H1 (cell line): ENCODE results near the gene USP10. TPM values are rescaled to one million over a fixed set of nuclear protein-coding genes. Genes with fewer than 3 reads are reported as not detected.

Source experiments
- CTCF ChIA-PET: fragments of 300-600 bp; sonication (Branson Sonifier 250); formaldehyde crosslinking; loops from one replicate; lab custom pipeline; 2021; ENCODE audit not compliant: partially characterized antibody; lab: Charles Lee
- POLR2A ChIA-PET: fragments of 300-600 bp; sonication (Branson Sonifier 250); formaldehyde crosslinking; loops from one replicate; lab custom pipeline; 2021; ENCODE audit warnings: inconsistent platforms; ENCODE audit not compliant: partially characterized antibody; lab: Charles Lee
- DNase-seq, 2 experiments: peaks; one replicate each; pipeline versions ENCODE4 v3.0.0 to v3.0.0-alpha.2; 2010 to 2022; ENCODE audit warnings: low spot score in 2 of 2, low read depth in 1 of 2, mixed read lengths in 1 of 2
- FAIRE-seq: peaks from 2 replicates; lab custom pipeline; 2011; peaks lifted over from hg19 to GRCh38; lab: Jason Lieb, UNC
- H2AFZ ChIP-seq: 2 replicates; pipeline ENCODE4 v1.8.1; 2012; ENCODE audit warnings: low read length, inconsistent platforms
- H2AK5ac ChIP-seq: 2 replicates; pipeline ENCODE4 v1.6.1; 2013; ENCODE audit warnings: low read depth, low read length
- H2BK120ac ChIP-seq: replicated peaks from 2 replicates; pipeline ENCODE3; 2013; ENCODE audit warnings: low read depth, low read length, inconsistent platforms
- H2BK12ac ChIP-seq: 2 replicates; pipeline ENCODE4 v1.6.1; 2013; ENCODE audit warnings: low read depth, low read length
- H2BK15ac ChIP-seq: 2 replicates; pipeline ENCODE4 v1.6.1; 2013; ENCODE audit warnings: low read length
- H2BK20ac ChIP-seq: 2 replicates; pipeline ENCODE4 v1.6.1; 2013; ENCODE audit warnings: low read length
- H2BK5ac ChIP-seq: 2 replicates; pipeline ENCODE4 v1.6.1; 2013; ENCODE audit warnings: low read depth, low read length
- H3K14ac ChIP-seq: 2 replicates; pipeline ENCODE4 v1.6.1; 2013; ENCODE audit warnings: inconsistent platforms; ENCODE audit not compliant: insufficient read length
- H3K18ac ChIP-seq: 2 replicates; pipeline ENCODE4 v1.6.1; 2013; ENCODE audit warnings: low read length; ENCODE audit errors: extremely low read depth
- H3K23ac ChIP-seq: 2 replicates; pipeline ENCODE4 v1.6.1; 2013; ENCODE audit warnings: inconsistent platforms; ENCODE audit not compliant: insufficient read length
- H3K23me2 ChIP-seq: 2 replicates; pipeline ENCODE4 v1.6.1; 2013; ENCODE audit warnings: low read depth, low read length
- H3K27ac ChIP-seq: 2 replicates; pipeline ENCODE4 v1.6.1; 2011; ENCODE audit warnings: low read depth, low read length, inconsistent platforms
- H3K27me3 ChIP-seq, 4 experiments: replicated peaks in 1 of 4; 1 replicate in 1 of 4; 2 replicates in 3 of 4; pipeline versions ENCODE4 v1.6.1 to v1.8.1; 2011 to 2013; ENCODE audit warnings: low read length in 3 of 4, mild to moderate bottlenecking in 3 of 4, inconsistent platforms in 2 of 4, mixed read lengths in 2 of 4, moderate library complexity in 1 of 4; ENCODE audit not compliant: control insufficient read depth in 3 of 4, insufficient read depth in 3 of 4; ENCODE audit errors: extremely low read depth in 1 of 4
- H3K36me3 ChIP-seq, 4 experiments: 2 replicates each; pipeline versions ENCODE4 v1.6.1 to v1.8.1; 2011 to 2013; ENCODE audit warnings: mild to moderate bottlenecking in 4 of 4, low read length in 3 of 4, moderate library complexity in 2 of 4, control low read depth in 1 of 4, inconsistent platforms in 1 of 4; ENCODE audit not compliant: insufficient read depth in 4 of 4, control insufficient read depth in 2 of 4
- H3K4ac ChIP-seq: replicated peaks from 2 replicates; pipeline ENCODE3; 2013; ENCODE audit warnings: low read length, low read depth, mixed read lengths, inconsistent platforms; ENCODE audit not compliant: insufficient read length
- H3K4me1 ChIP-seq, 4 experiments: replicated peaks in 1 of 4; 1 replicate in 1 of 4; 2 replicates in 3 of 4; pipeline versions ENCODE4 v1.6.1 to v1.8.1; 2011 to 2013; ENCODE audit warnings: low read length in 3 of 4, inconsistent platforms in 2 of 4, mixed read lengths in 1 of 4; ENCODE audit not compliant: insufficient read depth in 4 of 4, control insufficient read depth in 3 of 4
- H3K4me2 ChIP-seq, 2 experiments: 2 replicates each; pipeline versions ENCODE4 v1.6.1 to v1.8.1; 2011 to 2013; ENCODE audit warnings: low read depth in 2 of 2, low read length in 2 of 2, control low read depth in 1 of 2, inconsistent platforms in 1 of 2, mild to moderate bottlenecking in 1 of 2; ENCODE audit not compliant: insufficient read depth in 1 of 2
- H3K4me3 ChIP-seq, 4 experiments: fragments of 200-600, 300-600 bp in 1 of 4; sonication (generic), shearing (Covaris generic), sonication (Bioruptor Twin) in 1 of 4; 2 replicates each; pipeline versions ENCODE4 v1.5.1 to v1.8.1; 2011 to 2016; ENCODE audit warnings: low read length in 4 of 4, low read depth in 3 of 4, control low read depth in 2 of 4, inconsistent platforms in 2 of 4, mild to moderate bottlenecking in 2 of 4, mixed read lengths in 1 of 4, moderate library complexity in 1 of 4; ENCODE audit not compliant: insufficient read depth in 2 of 4; ENCODE audit errors: extremely low read depth in 1 of 4
- H3K56ac ChIP-seq: replicated peaks from 2 replicates; pipeline ENCODE3; 2013; ENCODE audit warnings: low read depth, mild to moderate bottlenecking, mixed read lengths, low read length, inconsistent platforms; ENCODE audit not compliant: insufficient read length
- H3K79me1 ChIP-seq: 2 replicates; pipeline ENCODE4 v1.6.1; 2013; ENCODE audit warnings: low read depth, low read length, control low read depth
- H3K79me2 ChIP-seq, 2 experiments: 2 replicates each; pipeline versions ENCODE4 v1.6.1 to v1.8.1; 2012 to 2013; ENCODE audit warnings: low read length in 2 of 2, mild to moderate bottlenecking in 2 of 2, inconsistent platforms in 1 of 2; ENCODE audit not compliant: insufficient read depth in 2 of 2, control insufficient read depth in 1 of 2
- H3K9ac ChIP-seq, 4 experiments: replicated peaks in 1 of 4; 1 replicate in 1 of 4; 2 replicates in 3 of 4; pipeline versions ENCODE4 v1.6.1 to v1.8.1; 2011 to 2013; ENCODE audit warnings: low read depth in 3 of 4, low read length in 3 of 4, control low read depth in 2 of 4, mild to moderate bottlenecking in 2 of 4, moderate library complexity in 2 of 4, inconsistent platforms in 1 of 4; ENCODE audit errors: extremely low read depth in 1 of 4
- H3K9me3 ChIP-seq, 2 experiments: 2 replicates each; pipeline versions ENCODE4 v1.6.1 to v1.8.1; 2012 to 2013; ENCODE audit warnings: mild to moderate bottlenecking in 2 of 2, moderate library complexity in 2 of 2, control low read depth in 1 of 2, inconsistent platforms in 1 of 2, low read depth in 1 of 2, low read length in 1 of 2, mixed read lengths in 1 of 2; ENCODE audit not compliant: insufficient read depth in 2 of 2
- H4K20me1 ChIP-seq, 2 experiments: replicated peaks in 1 of 2; 2 replicates each; pipeline versions ENCODE3 to v1.8.1; 2011 to 2013; ENCODE audit warnings: inconsistent platforms in 2 of 2, low read length in 2 of 2, mild to moderate bottlenecking in 1 of 2; ENCODE audit not compliant: insufficient read depth in 2 of 2, control insufficient read depth in 1 of 2
- H4K5ac ChIP-seq: 2 replicates; pipeline ENCODE4 v1.6.1; 2013; ENCODE audit warnings: low read length, low read depth, mixed read lengths, inconsistent platforms; ENCODE audit not compliant: insufficient read length
- H4K8ac ChIP-seq: 2 replicates; pipeline ENCODE4 v1.8.0; 2013; ENCODE audit warnings: mild to moderate bottlenecking, moderate library complexity, low read length, inconsistent platforms; ENCODE audit not compliant: insufficient read depth; ENCODE audit errors: extremely low read depth
- H4K91ac ChIP-seq: replicated peaks from 2 replicates; pipeline ENCODE3; 2013; ENCODE audit warnings: low read length, mixed read lengths, inconsistent platforms; ENCODE audit not compliant: insufficient read length
- CEBPB ChIP-seq: IDR thresholded peaks from 2 replicates; pipeline ENCODE4 v1.6.1; 2012; ENCODE audit warnings: low read depth, low read length
- PHF8 ChIP-seq: fragments of 200-600 bp; sonication (generic); conservative IDR thresholded peaks from 2 replicates; pipeline ENCODE4 v1.7.1; 2012; ENCODE audit warnings: low read depth, mild to moderate bottlenecking, inconsistent platforms, low read length, moderate library complexity
- POLR2AphosphoS5 ChIP-seq: IDR thresholded peaks from 2 replicates; pipeline ENCODE4 v1.6.1; 2011; ENCODE audit warnings: low read depth, low read length
- SP2 ChIP-seq: IDR thresholded peaks from 2 replicates; pipeline ENCODE4 v1.6.1; 2012; ENCODE audit warnings: mild to moderate bottlenecking, low read length, inconsistent platforms
- TBP ChIP-seq: IDR thresholded peaks from 2 replicates; pipeline ENCODE4 v1.6.1; 2011; ENCODE audit warnings: low read depth, low read length, improper control_type of control experiment
- WGBS, 2 experiments: shearing (Covaris generic) in 1 of 2; methylation state at CpG; one replicate each; pipeline versions ENCODE4 v1.1.6 to v1.1.7; 2013 to 2015; ENCODE audit warnings: low lambda C conversion rate in 2 of 2, mixed read lengths in 2 of 2, inconsistent platforms in 1 of 2, low coverage in 1 of 2, missing lambda C conversion rate in 1 of 2; ENCODE audit not compliant: insufficient replicate concordance in 2 of 2, insufficient coverage in 1 of 2, insufficient read length in 1 of 2; ENCODE audit errors: extremely low coverage in 1 of 2, missing lambda C conversion rate in 1 of 2; 5-methylcytosine and 5-hydroxymethylcytosine counted together
- polyA plus RNA-seq, 7 experiments: library from polyadenylated mRNA; depleted of rRNA in 3 of 7; stranded (reverse) in 5 of 7; unstranded in 2 of 7; fragments of >200 nt in 5 of 7; fragments of 200-250 nt in 2 of 7; gene quantifications; 1 replicate in 5 of 7; 2 replicates in 1 of 7; 4 replicates in 1 of 7; pipeline versions ENCODE4 v1.2.1 to v1.2.3, GENCODE V29; 2011 to 2013; ENCODE audit warnings: missing spikeins in 2 of 7, mixed read lengths in 2 of 7
- total RNA-seq: library from RNA; stranded (reverse); fragmentation: NEBNext Ultra II Directional; extraction: Animal tissue kit (Norgen Biotek cat#: 25700); gene quantifications from 2 replicates; pipeline ENCODE4 v1.2.1, GENCODE V29; 2021
- TF ChIP-seq, protein P1 (sequence below), 3 experiments: IDR thresholded peaks; 1 replicate in 2 of 3; 2 replicates in 1 of 3; pipeline versions ENCODE4 v1.5.1 to v1.6.1; 2011; ENCODE audit warnings: low read length in 3 of 3, mild to moderate bottlenecking in 3 of 3, inconsistent platforms in 2 of 3, low read depth in 1 of 3, moderate library complexity in 1 of 3; ENCODE audit not compliant: insufficient read depth in 1 of 3; ENCODE audit errors: control extremely low read depth in 1 of 3

Gene USP10
- total and polyA plus RNA-seq, 2 of the 8 experiments (the other 6 are each of a cell fraction or from before 2014, with no cell fraction given), result 171 to 195 TPM

DNA sequence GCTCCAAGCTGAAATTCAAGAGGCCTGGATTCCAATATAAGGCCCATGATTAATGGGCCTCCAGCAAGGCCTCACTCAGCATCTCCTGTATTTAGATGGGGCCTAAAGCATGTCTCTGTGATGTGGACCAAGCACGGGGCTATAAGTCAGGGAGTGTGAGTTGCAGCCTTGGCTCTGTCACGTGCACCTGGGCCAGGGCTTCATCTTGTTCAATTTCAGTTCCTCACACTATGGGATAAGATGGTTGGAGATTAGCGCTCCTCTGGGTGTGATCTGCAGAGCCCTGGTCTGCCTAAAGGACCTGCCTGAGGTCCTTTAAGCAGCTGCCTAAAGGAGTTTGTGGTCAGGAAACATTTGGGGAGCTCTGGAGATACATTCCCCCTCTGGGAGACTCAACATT is 26.2 kb upstream of the USP10 start:
- Histone ChIP-seq H3K4me3 (no peak overlapping the region), H3K4me2 (no peak overlapping the region), H3K79me2 (no peaks in the 10 kb centered on the region), H3K9ac (no peak overlapping the region), H2BK12ac (no peak overlapping the region), H2BK20ac (no peak overlapping the region), H3K56ac (no peak overlapping the region), H2AK5ac (no peak overlapping the region), H3K18ac (no peak overlapping the region), H3K4me1 (peaks cover 0 to 7% (median 3%) of the 10 kb centered on the region in 4 experiments; a peak in 4 of 7 replicates), H4K20me1 (peaks cover 0 to 3% of the 10 kb centered on the region in 2 experiments), H4K5ac (no peak overlapping the region), H2BK5ac (no peak overlapping the region), H3K27me3 (no peaks in the 10 kb centered on the region), H4K91ac (no peak overlapping the region), H3K14ac (no peak overlapping the region), H3K36me3 (no peaks in the 10 kb centered on the region), H2BK120ac (no peak overlapping the region), H2BK15ac (no peak overlapping the region), H3K27ac (no peak overlapping the region), H3K79me1 (no peaks in the 10 kb centered on the region), H3K9me3 (no peaks in the 10 kb centered on the region), H4K8ac (no peak overlapping the region; the same call in 1 of the 2 replicates), H3K23me2 (no peaks in the 10 kb centered on the region), H3K23ac (no peak overlapping the region), H2AFZ (no peak overlapping the region), H3K4ac (no peak overlapping the region)
- FAIRE-seq, result no peak
- DNase-seq, result no peak
- TF ChIP-seq PHF8 (no peak), TBP (no peak), POLR2AphosphoS5 (no peak), SP2 (no peak), CEBPB (no peak)
- TF ChIP-seq, protein P1, sequence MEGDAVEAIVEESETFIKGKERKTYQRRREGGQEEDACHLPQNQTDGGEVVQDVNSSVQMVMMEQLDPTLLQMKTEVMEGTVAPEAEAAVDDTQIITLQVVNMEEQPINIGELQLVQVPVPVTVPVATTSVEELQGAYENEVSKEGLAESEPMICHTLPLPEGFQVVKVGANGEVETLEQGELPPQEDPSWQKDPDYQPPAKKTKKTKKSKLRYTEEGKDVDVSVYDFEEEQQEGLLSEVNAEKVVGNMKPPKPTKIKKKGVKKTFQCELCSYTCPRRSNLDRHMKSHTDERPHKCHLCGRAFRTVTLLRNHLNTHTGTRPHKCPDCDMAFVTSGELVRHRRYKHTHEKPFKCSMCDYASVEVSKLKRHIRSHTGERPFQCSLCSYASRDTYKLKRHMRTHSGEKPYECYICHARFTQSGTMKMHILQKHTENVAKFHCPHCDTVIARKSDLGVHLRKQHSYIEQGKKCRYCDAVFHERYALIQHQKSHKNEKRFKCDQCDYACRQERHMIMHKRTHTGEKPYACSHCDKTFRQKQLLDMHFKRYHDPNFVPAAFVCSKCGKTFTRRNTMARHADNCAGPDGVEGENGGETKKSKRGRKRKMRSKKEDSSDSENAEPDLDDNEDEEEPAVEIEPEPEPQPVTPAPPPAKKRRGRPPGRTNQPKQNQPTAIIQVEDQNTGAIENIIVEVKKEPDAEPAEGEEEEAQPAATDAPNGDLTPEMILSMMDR (IDR thresholded peaks at IDR 0.05; ENCODE audit: control extremely low read depth in 1 of 3, insufficient read depth in 1 of 3, low read depth in 1 of 3, low read length in 3 of 3), result no peak
- WGBS, 2 experiments, result 94% methylated on average over 3 of the region's 3 CpGs; no CpG with 5 or more reads in 1 of the 2 experiments
- CTCF ChIA-PET, result interaction anchor here (0.6 to 7.8 kb wide), 24 partner anchors 8 to 251 kb away, joined by 3 to 98 read pairs (median 10); partner anchors contain the start of gene MEAK7
- POLR2A ChIA-PET, result interaction anchor here (1.4 kb wide), 1 partner anchor 28 kb away, joined by 5 read pairs; no protein-coding TSS in a partner anchor
